Measurements from ENCODE around the gene SLC6A11. TPM values are rescaled to one million over a fixed set of nuclear protein-coding genes. Genes with fewer than 3 reads are reported as not detected.

Gene SLC6A11
- total RNA-seq, 1 experiment from 2014 or later = 1.5 TPM

- Mint-ChIP-seq H3K36me3 (ENCODE audit: insufficient read depth in 1 of 3, low read depth in 3 of 3) (no peaks in the 10 kb centered on the region), H3K27ac (no peak overlapping the region), H3K4me1 (no peaks in the 10 kb centered on the region), H3K4me3 (no peak overlapping the region), H3K9me3 (no peaks in the 10 kb centered on the region), H3K27me3 (ENCODE audit: low read depth) (peaks cover 52% of the 10 kb centered on the region)
- Histone ChIP-seq H2AFZ (ENCODE audit: low read length) (no peak overlapping the region), H3K14ac (ENCODE audit: insufficient read depth, low read length) (no peak overlapping the region), H3K23me2 (ENCODE audit: insufficient read length, low read depth, low read length, poor library complexity, severe bottlenecking) (no peaks in the 10 kb centered on the region), H3K27ac (ENCODE audit: insufficient read length, low read depth, low read length) (no peak overlapping the region), H4K20me1 (ENCODE audit: control insufficient read depth, insufficient read depth, insufficient read length) (no peaks in the 10 kb centered on the region), H2AK5ac (ENCODE audit: insufficient read length, low read length) (no peak overlapping the region), H3K18ac (ENCODE audit: insufficient read length, low read depth, low read length) (no peak overlapping the region), H3T11ph (ENCODE audit: low read length) (no peak overlapping the region), H2BK12ac (ENCODE audit: insufficient read length, low read depth, low read length) (no peak overlapping the region), H3K4me1 (ENCODE audit: insufficient read depth, low read length) (no peaks in the 10 kb centered on the region), H4K91ac (ENCODE audit: insufficient read length, low read depth, low read length) (no peak overlapping the region), H3K79me1 (ENCODE audit: insufficient read depth, low read depth, low read length, poor library complexity, severe bottlenecking) (no peaks in the 10 kb centered on the region), H3K56ac (ENCODE audit: insufficient read length, low read depth, low read length) (no peak overlapping the region), H2BK15ac (ENCODE audit: low read depth, low read length) (no peak overlapping the region), H4K8ac (replicated peaks; ENCODE audit: insufficient read length, low read depth, low read length) (no peak overlapping the region), H3K27me3 (ENCODE audit: insufficient read depth, low read length) (no peaks in the 10 kb centered on the region), H2BK5ac (ENCODE audit: insufficient read length, low read length) (no peak overlapping the region), H4K5ac (ENCODE audit: insufficient read length, low read depth, low read length) (no peak overlapping the region), H2BK120ac (ENCODE audit: low read depth, low read length, poor library complexity, severe bottlenecking) (no peak overlapping the region), H3K9me3 (ENCODE audit: control insufficient read depth, low read depth, low read length) (no peaks in the 10 kb centered on the region), H3K4ac (ENCODE audit: low read depth, low read length) (no peak overlapping the region), H3K79me2 (ENCODE audit: insufficient read depth, low read length) (no peaks in the 10 kb centered on the region), H3K23ac (ENCODE audit: insufficient read length, low read depth, low read length) (no peak overlapping the region), H3K4me2 (ENCODE audit: insufficient read depth, insufficient read length, low read length) (no peak overlapping the region), H2BK20ac (ENCODE audit: low read depth, low read length, poor library complexity, severe bottlenecking) (no peak overlapping the region), H3K9ac (ENCODE audit: extremely low read depth, insufficient read length, low read length) (no peak overlapping the region)
- no peak for DNase-seq
- WGBS (ENCODE audit: extremely low coverage, insufficient read length, low lambda C conversion rate) = no CpG with 5 or more reads among the region's 1 CpG
- TF ChIP-seq CTCF (conservative IDR thresholded peaks at IDR 0.05) = no peak
Measured at GRCh38 chr3:10790713-10791112, 25.3 kb upstream of the SLC6A11 start.
